ENCODE measurements around the gene SALL3. TPM values are rescaled to one million over a fixed set of nuclear protein-coding genes. Genes with fewer than 3 reads are reported as not detected.

The SALL3 gene
- total RNA-seq, 1 experiment from 2014 or later, result not detected

DNA sequence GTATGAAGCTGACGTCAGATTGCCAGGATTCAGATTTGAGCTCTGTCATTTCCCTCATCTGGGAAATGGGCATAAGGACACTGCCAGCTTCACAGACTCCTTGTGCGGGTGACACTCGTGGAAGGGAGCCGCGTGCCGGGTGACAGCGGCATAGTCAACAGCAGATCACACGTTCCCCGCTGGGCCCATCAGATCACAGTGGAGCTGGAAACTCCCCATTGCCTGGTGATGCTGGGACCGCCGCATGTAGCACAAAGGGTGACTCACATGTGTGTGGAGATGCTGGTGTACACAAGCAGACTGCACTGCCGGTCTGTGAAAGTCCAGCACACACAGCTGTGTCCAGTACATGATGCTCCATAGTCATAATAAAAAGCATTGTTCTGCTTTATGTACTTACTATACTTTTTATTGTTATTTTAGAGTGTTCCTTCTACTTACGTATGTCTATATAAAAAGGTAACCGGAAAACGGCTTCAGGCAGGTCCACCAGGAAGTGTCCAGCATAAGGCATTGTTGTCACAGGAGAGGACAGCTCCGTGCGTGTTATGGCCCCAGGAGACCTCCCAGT, 31.8 kb downstream of the SALL3 start:
- H4K20me1 ChIP-seq (ENCODE audit: insufficient read depth, low read depth, low read length), result no peaks in the 10 kb centered on the region

DNA sequence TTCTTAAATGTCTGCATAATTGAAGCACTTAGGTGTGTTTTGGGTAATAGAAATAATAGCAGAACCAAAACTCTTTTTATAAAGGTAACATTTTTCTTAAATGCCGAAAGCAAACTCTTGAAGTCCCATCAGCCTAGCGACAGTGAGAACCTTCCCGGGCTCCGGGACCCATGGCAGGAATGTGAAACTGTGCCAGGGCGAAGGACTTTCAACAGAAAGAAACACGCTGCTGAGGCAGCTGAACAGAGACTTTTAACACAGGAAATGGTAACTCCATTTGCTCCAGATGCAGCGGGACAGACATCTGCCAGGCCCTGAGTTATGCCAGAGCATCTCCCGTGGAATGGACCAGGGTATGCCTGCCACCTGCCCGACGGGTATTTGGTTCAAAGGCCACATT, 34.3 kb downstream of the SALL3 start:
- H3K9ac ChIP-seq (ENCODE audit: low read length), result no peak overlapping the region
- H3K9me3 ChIP-seq (ENCODE audit: low read length), result no peaks in the 10 kb centered on the region
- H4K20me1 ChIP-seq (ENCODE audit: insufficient read depth, low read depth, low read length), result no peaks in the 10 kb centered on the region
- no peak overlapping the region for H3K4me2 ChIP-seq (ENCODE audit: low read depth, low read length, poor library complexity, severe bottlenecking)
- H3K9me2 ChIP-seq (replicated peaks; ENCODE audit: insufficient read depth, low read length), result no peaks in the 10 kb centered on the region
- H3K27me3 ChIP-seq (ENCODE audit: low read length), result peaks cover 3% of the 10 kb centered on the region; the same call in 1 of the 2 replicates
- no peak overlapping the region for H2AFZ ChIP-seq (ENCODE audit: low read length)
- peaks cover 5% of the 10 kb centered on the region for H3K4me1 ChIP-seq (ENCODE audit: low read length)
- no peaks in the 10 kb centered on the region for H3K36me3 ChIP-seq (ENCODE audit: insufficient read depth, low read length)
- H3K4me3 ChIP-seq (ENCODE audit: low read length), result no peak overlapping the region
- no peaks in the 10 kb centered on the region for H3K79me2 ChIP-seq (ENCODE audit: low read length)
- H3K27ac ChIP-seq (ENCODE audit: low read length), result no peak overlapping the region
- no peak for DNase-seq

More for the DNA sequence above, 31.8 kb downstream of the SALL3 start:
- no peak overlapping the region for H3K9ac ChIP-seq (ENCODE audit: low read length)
- no peak for DNase-seq
- no peaks in the 10 kb centered on the region for H3K36me3 ChIP-seq (ENCODE audit: insufficient read depth, low read length)
- H3K79me2 ChIP-seq (ENCODE audit: low read length), result no peaks in the 10 kb centered on the region
- H3K9me3 ChIP-seq (ENCODE audit: low read length), result no peaks in the 10 kb centered on the region
- H3K27ac ChIP-seq (ENCODE audit: low read length), result no peak overlapping the region
- H3K4me1 ChIP-seq (ENCODE audit: low read length), result peaks cover 5% of the 10 kb centered on the region
- no peak overlapping the region for H3K4me2 ChIP-seq (ENCODE audit: low read depth, low read length, poor library complexity, severe bottlenecking)
- H3K4me3 ChIP-seq (ENCODE audit: low read length), result no peak overlapping the region
- H3K27me3 ChIP-seq (ENCODE audit: low read length), result no peaks in the 10 kb centered on the region
- H2AFZ ChIP-seq (ENCODE audit: low read length), result no peak overlapping the region
- H3K9me2 ChIP-seq (replicated peaks; ENCODE audit: insufficient read depth, low read length), result no peaks in the 10 kb centered on the region

DNA sequence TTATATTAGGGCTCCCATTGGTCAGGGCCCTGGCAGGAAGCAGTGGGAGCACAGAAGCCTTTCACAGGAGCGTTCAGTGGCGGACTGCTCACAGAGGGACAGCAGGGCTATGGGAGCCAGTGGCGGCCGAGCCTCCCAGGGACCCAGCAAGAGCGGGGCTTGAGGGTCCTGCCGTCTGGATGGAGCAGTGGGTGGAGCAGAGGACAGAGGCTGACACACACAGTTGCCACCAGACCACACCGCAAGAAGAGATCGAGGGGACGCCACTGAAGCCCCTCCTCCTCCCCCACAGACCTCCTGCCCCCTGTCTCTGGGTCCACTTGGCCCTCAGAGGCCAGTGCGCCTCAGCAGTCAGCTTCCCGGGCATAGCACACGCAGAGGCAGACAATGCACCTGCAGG, 39.3 kb downstream of the SALL3 start:
- H3K27ac ChIP-seq (ENCODE audit: low read length), result no peak overlapping the region
- no peak overlapping the region for H2AFZ ChIP-seq (ENCODE audit: low read length)
- H3K36me3 ChIP-seq (ENCODE audit: insufficient read depth, low read length), result no peaks in the 10 kb centered on the region
- peaks cover 3% of the 10 kb centered on the region; the same call in 1 of the 2 replicates for H3K27me3 ChIP-seq (ENCODE audit: low read length)
- no peak for DNase-seq
- H3K4me3 ChIP-seq (ENCODE audit: low read length), result no peak overlapping the region
- H3K79me2 ChIP-seq (ENCODE audit: low read length), result no peaks in the 10 kb centered on the region
- H3K4me1 ChIP-seq (ENCODE audit: low read length), result no peaks in the 10 kb centered on the region
- no peaks in the 10 kb centered on the region for H3K9me2 ChIP-seq (replicated peaks; ENCODE audit: insufficient read depth, low read length)
- no peak overlapping the region for H3K4me2 ChIP-seq (ENCODE audit: low read depth, low read length, poor library complexity, severe bottlenecking)
- no peaks in the 10 kb centered on the region for H4K20me1 ChIP-seq (ENCODE audit: insufficient read depth, low read depth, low read length)
- H3K9ac ChIP-seq (ENCODE audit: low read length), result no peak overlapping the region
- 0 out of 2 replicates have a peak, but pooled peaks cover 2% of the 10 kb centered on the region for H3K9me3 ChIP-seq (ENCODE audit: low read length)

DNA sequence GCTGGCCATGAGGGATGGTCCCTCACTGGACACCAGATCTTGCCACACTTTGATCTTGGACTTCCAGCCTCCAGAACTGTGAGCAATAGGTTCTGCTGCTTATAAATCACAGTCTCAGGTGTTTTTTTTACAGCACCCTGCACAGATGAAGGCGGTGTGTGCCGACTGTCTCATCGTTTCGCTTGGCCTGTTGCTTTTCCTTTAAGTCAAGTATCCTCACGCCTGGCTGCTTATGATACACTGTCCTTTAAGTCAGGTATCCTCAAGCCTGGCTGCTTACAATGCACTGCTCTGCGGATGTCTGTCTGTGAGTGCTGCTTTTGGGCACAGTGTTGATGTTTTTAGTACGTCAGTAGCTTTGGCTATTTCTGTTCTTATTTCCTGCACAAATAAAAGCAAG, 40.3 kb downstream of the SALL3 start:
- no peaks in the 10 kb centered on the region for H3K9me2 ChIP-seq (replicated peaks; ENCODE audit: insufficient read depth, low read length)
- no peak for DNase-seq
- H3K4me2 ChIP-seq (ENCODE audit: low read depth, low read length, poor library complexity, severe bottlenecking), result no peak overlapping the region
- no peaks in the 10 kb centered on the region for H3K4me1 ChIP-seq (ENCODE audit: low read length)
- no peaks in the 10 kb centered on the region for H4K20me1 ChIP-seq (ENCODE audit: insufficient read depth, low read depth, low read length)
- no peak overlapping the region for H3K4me3 ChIP-seq (ENCODE audit: low read length)
- no peaks in the 10 kb centered on the region for H3K79me2 ChIP-seq (ENCODE audit: low read length)
- 0 out of 2 replicates have a peak, but pooled peaks cover 2% of the 10 kb centered on the region for H3K9me3 ChIP-seq (ENCODE audit: low read length)
- no peak overlapping the region for H3K9ac ChIP-seq (ENCODE audit: low read length)
- no peaks in the 10 kb centered on the region for H3K36me3 ChIP-seq (ENCODE audit: insufficient read depth, low read length)
- H3K27ac ChIP-seq (ENCODE audit: low read length), result no peak overlapping the region
- peaks cover 3% of the 10 kb centered on the region; the same call in 1 of the 2 replicates for H3K27me3 ChIP-seq (ENCODE audit: low read length)
- H2AFZ ChIP-seq (ENCODE audit: low read length), result no peak overlapping the region

DNA sequence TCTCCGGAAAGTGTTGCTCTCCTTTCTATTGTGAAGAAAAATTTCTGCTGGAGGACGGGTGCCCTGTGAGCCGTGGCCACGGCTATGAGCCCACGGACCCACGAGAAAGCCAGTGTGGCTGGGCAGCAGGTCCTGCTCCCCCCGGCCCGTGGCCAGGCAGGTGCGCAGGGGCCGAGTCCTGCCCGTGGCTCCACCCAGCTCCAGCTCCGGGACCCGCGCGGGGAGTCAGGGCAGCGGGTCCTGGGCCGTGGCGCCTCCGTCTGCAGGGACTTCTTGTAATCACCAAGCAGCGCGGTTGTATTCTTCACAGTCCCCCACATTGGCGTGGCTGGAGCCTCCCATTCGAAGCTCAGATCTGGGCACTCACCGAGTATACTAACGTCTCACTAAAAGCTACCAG, 43.0 kb downstream of the SALL3 start:
- H2AFZ ChIP-seq (ENCODE audit: low read length), result no peak overlapping the region
- no peak for DNase-seq
- no peaks in the 10 kb centered on the region for H3K36me3 ChIP-seq (ENCODE audit: insufficient read depth, low read length)
- H3K27me3 ChIP-seq (ENCODE audit: low read length), result peaks cover 3% of the 10 kb centered on the region; the same call in 1 of the 2 replicates
- no peak overlapping the region for H3K4me2 ChIP-seq (ENCODE audit: low read depth, low read length, poor library complexity, severe bottlenecking)
- no peaks in the 10 kb centered on the region for H3K79me2 ChIP-seq (ENCODE audit: low read length)
- H3K9me2 ChIP-seq (replicated peaks; ENCODE audit: insufficient read depth, low read length), result no peaks in the 10 kb centered on the region
- no peak overlapping the region for H3K4me3 ChIP-seq (ENCODE audit: low read length)
- H4K20me1 ChIP-seq (ENCODE audit: insufficient read depth, low read depth, low read length), result no peaks in the 10 kb centered on the region
- no peaks in the 10 kb centered on the region for H3K4me1 ChIP-seq (ENCODE audit: low read length)
- H3K9ac ChIP-seq (ENCODE audit: low read length), result no peak overlapping the region
- no peak overlapping the region for H3K27ac ChIP-seq (ENCODE audit: low read length)
- H3K9me3 ChIP-seq (ENCODE audit: low read length), result peaks cover 2% of the 10 kb centered on the region; the same call in 1 of the 2 replicates

DNA sequence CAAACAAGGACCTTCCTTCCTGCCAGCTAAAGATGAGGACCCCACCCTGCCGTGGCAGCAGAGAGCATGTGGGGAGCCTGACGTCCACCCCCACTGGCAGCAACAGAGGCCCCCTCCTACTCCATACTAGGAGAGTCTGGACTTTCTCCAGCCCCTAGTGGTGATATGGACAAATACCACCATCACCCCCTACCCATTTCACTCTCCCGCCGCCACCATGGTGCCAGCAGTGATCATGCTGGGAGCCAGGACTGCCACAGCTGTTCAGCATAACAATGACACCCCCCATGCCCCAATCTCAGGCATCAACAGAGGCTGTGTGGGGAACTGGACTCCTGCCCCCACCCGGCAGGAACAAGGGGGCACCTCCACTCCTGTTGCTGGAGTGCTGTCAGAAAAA, 46.9 kb downstream of the SALL3 start:
- H3K4me2 ChIP-seq (ENCODE audit: low read depth, low read length, poor library complexity, severe bottlenecking), result no peak overlapping the region

DNA sequence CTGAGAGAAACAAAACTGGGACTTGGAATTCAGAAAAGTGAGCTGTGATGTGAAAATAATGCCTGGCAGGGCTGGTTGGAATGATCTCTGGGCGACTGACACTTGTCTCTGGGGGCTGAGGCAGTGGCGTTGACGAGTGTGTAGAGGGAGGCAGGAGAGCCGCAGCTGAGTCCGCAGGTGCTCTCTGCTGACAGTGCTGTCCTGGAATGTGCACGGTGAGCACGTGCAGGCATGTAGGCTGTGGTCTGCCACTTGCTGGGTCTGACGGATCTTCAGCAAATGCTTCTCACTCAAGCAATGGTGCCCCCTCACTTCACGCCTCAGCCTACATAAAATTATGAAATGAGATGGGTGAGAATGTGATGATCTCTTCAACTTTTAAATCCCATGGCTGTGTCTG, 51.1 kb downstream of the SALL3 start:
- H2AFZ ChIP-seq (ENCODE audit: low read length), result no peak overlapping the region
- no peak overlapping the region for H3K4me3 ChIP-seq (ENCODE audit: low read length)
- H3K9me3 ChIP-seq (ENCODE audit: low read length), result no peaks in the 10 kb centered on the region; the same call in 1 of the 2 replicates
- no peaks in the 10 kb centered on the region for H3K36me3 ChIP-seq (ENCODE audit: insufficient read depth, low read length)
- H3K27me3 ChIP-seq (ENCODE audit: low read length), result peaks cover 3% of the 10 kb centered on the region; the same call in 1 of the 2 replicates
- no peak overlapping the region for H3K27ac ChIP-seq (ENCODE audit: low read length)
- no peaks in the 10 kb centered on the region for H4K20me1 ChIP-seq (ENCODE audit: insufficient read depth, low read depth, low read length)
- no peak for DNase-seq
- no peaks in the 10 kb centered on the region for H3K4me1 ChIP-seq (ENCODE audit: low read length)
- H3K9me2 ChIP-seq (replicated peaks; ENCODE audit: insufficient read depth, low read length), result no peaks in the 10 kb centered on the region
- H3K9ac ChIP-seq (ENCODE audit: low read length), result no peak overlapping the region
- H3K4me2 ChIP-seq (ENCODE audit: low read depth, low read length, poor library complexity, severe bottlenecking), result no peak overlapping the region
- no peaks in the 10 kb centered on the region for H3K79me2 ChIP-seq (ENCODE audit: low read length)

More for the DNA sequence above, 46.9 kb downstream of the SALL3 start:
- Histone ChIP-seq H3K36me3 (ENCODE audit: insufficient read depth, low read length) (no peaks in the 10 kb centered on the region), H3K9me3 (ENCODE audit: low read length) (peaks cover 2% of the 10 kb centered on the region; the same call in 1 of the 2 replicates), H3K4me1 (ENCODE audit: low read length) (no peaks in the 10 kb centered on the region), H2AFZ (ENCODE audit: low read length) (no peak overlapping the region), H3K27ac (ENCODE audit: low read length) (no peak overlapping the region), H3K79me2 (ENCODE audit: low read length) (no peaks in the 10 kb centered on the region), H3K27me3 (ENCODE audit: low read length) (peaks cover 3% of the 10 kb centered on the region; the same call in 1 of the 2 replicates), H3K9ac (ENCODE audit: low read length) (no peak overlapping the region), H3K9me2 (replicated peaks; ENCODE audit: insufficient read depth, low read length) (no peaks in the 10 kb centered on the region), H4K20me1 (ENCODE audit: insufficient read depth, low read depth, low read length) (no peaks in the 10 kb centered on the region), H3K4me3 (ENCODE audit: low read length) (no peak overlapping the region)
- no peak for DNase-seq

DNA sequence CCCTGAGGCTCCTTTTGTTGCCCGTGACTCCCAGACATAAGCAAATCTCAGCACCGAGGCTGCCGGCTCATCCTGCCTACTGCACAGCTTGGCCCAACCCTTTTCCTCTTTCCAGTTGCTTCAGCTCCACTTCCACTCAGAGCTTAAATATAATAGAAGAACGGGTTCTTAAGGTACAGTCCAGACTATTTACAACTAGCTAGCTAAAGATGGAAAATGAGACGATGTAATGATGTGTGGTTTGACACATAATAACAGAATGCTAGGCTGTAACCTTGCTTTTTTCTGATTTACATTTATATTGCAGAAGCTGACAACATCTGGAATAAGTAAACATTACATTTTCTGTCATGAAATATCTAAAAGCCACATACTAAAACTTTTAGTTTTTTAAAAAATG, 62.7 kb downstream of the SALL3 start:
- Histone ChIP-seq H2AFZ (ENCODE audit: low read length) (no peak overlapping the region), H3K36me3 (ENCODE audit: insufficient read depth, low read length) (no peaks in the 10 kb centered on the region), H3K4me2 (ENCODE audit: low read depth, low read length, poor library complexity, severe bottlenecking) (no peak overlapping the region), H4K20me1 (ENCODE audit: insufficient read depth, low read depth, low read length) (no peaks in the 10 kb centered on the region), H3K79me2 (ENCODE audit: low read length) (no peaks in the 10 kb centered on the region), H3K9me2 (replicated peaks; ENCODE audit: insufficient read depth, low read length) (no peaks in the 10 kb centered on the region), H3K27me3 (ENCODE audit: low read length) (no peaks in the 10 kb centered on the region; the same call in 1 of the 2 replicates), H3K4me1 (ENCODE audit: low read length) (peaks cover 7% of the 10 kb centered on the region; the same call in 1 of the 2 replicates), H3K27ac (ENCODE audit: low read length) (no peak overlapping the region), H3K9ac (ENCODE audit: low read length) (no peak overlapping the region), H3K4me3 (ENCODE audit: low read length) (no peak overlapping the region), H3K9me3 (ENCODE audit: low read length) (peaks cover 22% of the 10 kb centered on the region)
- DNase-seq, result no peak
